Breast epithelium (tissue), 4 donors: Measurements from ENCODE around the gene WRNIP1. TPM values are rescaled to one million over a fixed set of nuclear protein-coding genes. Genes with fewer than 3 reads are reported as not detected.

Experiments
- DNase-seq, 2 donors: peaks; one replicate each; pipeline ENCODE4 v3.0.0-alpha.2; 2019; ENCODE audit warnings: low spot score in 2 of 2
- H3K27ac ChIP-seq, 2 donors: fragments of 200-600 bp; sonication (generic) in 1 of 2; one replicate each; pipeline ENCODE4 v1.5.1; 2016 to 2019; ENCODE audit warnings: mild to moderate bottlenecking in 1 of 2
- H3K27me3 ChIP-seq, 2 donors: fragments of 200-600 bp; sonication (generic) in 1 of 2; one replicate each; pipeline versions ENCODE4 v1.5.1 to v1.6.0; 2017 to 2019; ENCODE audit warnings: control low read depth in 1 of 2, mild to moderate bottlenecking in 1 of 2
- H3K36me3 ChIP-seq: fragments of 200-600 bp; one replicate; pipeline ENCODE4 v1.5.1; 2019
- H3K4me1 ChIP-seq, 2 donors: fragments of 200-600 bp; sonication (generic); one replicate each; pipeline ENCODE4 v1.5.1; 2016 to 2019; ENCODE audit warnings: control low read depth in 1 of 2
- H3K4me3 ChIP-seq, 3 donors: fragments of 200-600 bp; sonication (generic); 1 replicate in 2 of 3; 2 replicates in 1 of 3; pipeline ENCODE4 v1.5.1; 2016 to 2019; ENCODE audit warnings: mild to moderate bottlenecking in 3 of 3, moderate library complexity in 2 of 3
- H3K9me3 ChIP-seq, 2 donors: fragments of 200-600 bp; sonication (generic) in 1 of 2; one replicate each; pipeline ENCODE4 v1.5.1; 2016 to 2019; ENCODE audit warnings: control low read depth in 1 of 2
- POLR2A ChIP-seq: fragments of 450-650 bp; IDR thresholded peaks from one replicate; pipeline ENCODE4 v1.6.1; 2016; ENCODE audit warnings: antibody characterized with exemption, mild to moderate bottlenecking, moderate library complexity
- POLR2AphosphoS5 ChIP-seq, 3 donors: sonication (generic); formaldehyde crosslinking; IDR thresholded peaks; one replicate each; pipeline ENCODE4 v1.6.1; 2017; ENCODE audit warnings: antibody characterized with exemption in 3 of 3
- intact Hi-C: fragments of 100-400 bp; cut with DNase I; formaldehyde crosslinking; loops from one replicate; pipeline ENCODE4 v1.15.1; 2023; ENCODE audit warnings: low total_unique reads
- total RNA-seq, 3 donors: library from RNA; depleted of rRNA; stranded (reverse); fragments of >200 nt; gene quantifications; one replicate each; pipeline ENCODE4 v1.1.0, GENCODE V29; 2016
- TF ChIP-seq, protein P1 (sequence below), 3 donors: fragments of 450-650 bp; IDR thresholded peaks; one replicate each; pipeline ENCODE4 v1.5.1; 2016 to 2017; ENCODE audit warnings: antibody characterized with exemption in 3 of 3, mild to moderate bottlenecking in 3 of 3, moderate library complexity in 3 of 3

WRNIP1 gene
- total RNA-seq, 3 donors from 2014 or later = 40.6 to 62.3 (median 59.3) TPM

DNA sequence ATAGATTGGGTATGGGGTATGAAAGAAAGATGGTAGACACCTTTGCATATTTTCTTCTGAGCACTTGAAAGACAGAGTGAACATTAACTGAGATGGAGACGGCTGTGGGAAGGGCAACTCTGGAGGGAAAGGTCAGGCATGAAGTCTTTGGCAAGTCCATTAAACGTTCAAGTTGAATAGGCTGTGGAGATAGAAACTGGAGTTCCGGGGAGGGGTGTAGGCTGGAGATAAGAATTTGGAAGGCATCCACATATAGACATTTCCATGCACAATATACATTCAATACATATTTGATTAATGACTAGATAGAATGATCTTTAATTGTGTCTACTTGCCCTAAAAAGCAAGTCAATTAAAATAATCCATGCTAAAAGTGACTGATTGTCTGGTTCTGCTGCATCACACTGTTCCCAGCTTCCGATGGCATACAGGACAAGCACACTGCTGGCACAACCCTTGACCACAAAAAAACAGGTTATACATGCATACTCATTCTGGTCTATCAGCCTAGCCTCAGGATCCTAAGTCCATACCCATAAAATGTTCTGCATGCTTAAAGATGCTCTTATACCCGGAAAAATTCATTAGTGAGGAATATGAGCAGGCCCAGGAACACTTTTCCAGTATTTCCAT, 12.6 kb upstream of the WRNIP1 start:
- intact Hi-C loops = no loop called here
- no peak for DNase-seq
- H3K36me3 ChIP-seq = no peaks in the 10 kb centered on the region
- H3K9me3 ChIP-seq = no peaks in the 10 kb centered on the region
- H3K4me1 ChIP-seq = no peaks in the 10 kb centered on the region
- no peaks in the 10 kb centered on the region for H3K27me3 ChIP-seq
- no peak overlapping the region for H3K4me3 ChIP-seq
- TF ChIP-seq, protein P1, sequence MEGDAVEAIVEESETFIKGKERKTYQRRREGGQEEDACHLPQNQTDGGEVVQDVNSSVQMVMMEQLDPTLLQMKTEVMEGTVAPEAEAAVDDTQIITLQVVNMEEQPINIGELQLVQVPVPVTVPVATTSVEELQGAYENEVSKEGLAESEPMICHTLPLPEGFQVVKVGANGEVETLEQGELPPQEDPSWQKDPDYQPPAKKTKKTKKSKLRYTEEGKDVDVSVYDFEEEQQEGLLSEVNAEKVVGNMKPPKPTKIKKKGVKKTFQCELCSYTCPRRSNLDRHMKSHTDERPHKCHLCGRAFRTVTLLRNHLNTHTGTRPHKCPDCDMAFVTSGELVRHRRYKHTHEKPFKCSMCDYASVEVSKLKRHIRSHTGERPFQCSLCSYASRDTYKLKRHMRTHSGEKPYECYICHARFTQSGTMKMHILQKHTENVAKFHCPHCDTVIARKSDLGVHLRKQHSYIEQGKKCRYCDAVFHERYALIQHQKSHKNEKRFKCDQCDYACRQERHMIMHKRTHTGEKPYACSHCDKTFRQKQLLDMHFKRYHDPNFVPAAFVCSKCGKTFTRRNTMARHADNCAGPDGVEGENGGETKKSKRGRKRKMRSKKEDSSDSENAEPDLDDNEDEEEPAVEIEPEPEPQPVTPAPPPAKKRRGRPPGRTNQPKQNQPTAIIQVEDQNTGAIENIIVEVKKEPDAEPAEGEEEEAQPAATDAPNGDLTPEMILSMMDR (IDR thresholded peaks at IDR 0.05) = no peak
- TF ChIP-seq POLR2A = no peak
- TF ChIP-seq POLR2AphosphoS5 (IDR thresholded peaks at IDR 0.05) = no peak
- H3K27ac ChIP-seq = no peak overlapping the region

DNA sequence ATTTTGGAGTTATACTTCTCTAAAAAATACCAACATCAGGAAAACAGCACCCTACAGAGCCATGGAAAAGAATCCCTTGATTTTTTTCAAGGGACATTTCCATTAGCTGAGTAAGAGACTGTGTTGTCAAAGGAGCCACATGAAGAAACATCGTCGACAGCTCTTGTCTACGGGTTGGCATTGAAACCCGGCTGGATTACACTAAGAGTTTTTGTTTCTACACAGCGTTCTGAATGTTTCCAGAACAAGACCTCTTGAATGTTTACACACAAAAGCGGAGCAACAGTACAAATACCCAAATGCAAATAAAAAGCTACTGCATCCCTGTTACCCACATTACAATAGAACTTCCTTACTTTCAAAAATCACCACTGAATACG, 12.1 kb upstream of the WRNIP1 start:
- intact Hi-C loops = no loop called here

DNA sequence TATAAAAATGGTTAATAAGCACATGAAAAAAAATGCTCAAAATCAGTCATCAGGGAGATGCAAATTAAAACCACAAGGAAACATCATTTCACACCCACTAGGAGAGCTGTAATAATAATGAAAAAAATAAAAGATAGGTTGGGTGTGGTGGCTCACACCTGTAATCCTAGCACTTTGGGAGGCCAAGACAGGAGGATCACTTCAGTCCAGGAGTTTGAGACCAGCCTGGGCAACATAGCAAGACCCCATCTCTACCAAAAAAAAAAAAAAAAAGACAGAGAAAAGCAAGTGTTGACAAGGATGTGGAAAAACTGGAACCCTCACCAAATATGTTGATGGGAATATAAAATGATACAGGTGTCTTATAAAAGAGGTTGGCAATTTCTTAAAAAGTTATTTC, 11.4 kb upstream of the WRNIP1 start:
- intact Hi-C loops = no loop called here
- Histone ChIP-seq H3K4me1 (no peaks in the 10 kb centered on the region), H3K27ac (no peak overlapping the region), H3K36me3 (no peaks in the 10 kb centered on the region), H3K9me3 (no peaks in the 10 kb centered on the region), H3K4me3 (no peak overlapping the region), H3K27me3 (no peaks in the 10 kb centered on the region)
- no peak for DNase-seq
- TF ChIP-seq, protein P1 (IDR thresholded peaks at IDR 0.05) = no peak
- TF ChIP-seq POLR2AphosphoS5 (IDR thresholded peaks at IDR 0.05) (no peak), POLR2A (no peak)

More for the DNA sequence above, 12.1 kb upstream of the WRNIP1 start:
- Histone ChIP-seq H3K9me3 (no peaks in the 10 kb centered on the region), H3K36me3 (no peaks in the 10 kb centered on the region), H3K4me1 (no peaks in the 10 kb centered on the region), H3K27ac (no peak overlapping the region), H3K4me3 (no peak overlapping the region), H3K27me3 (no peaks in the 10 kb centered on the region)
- TF ChIP-seq POLR2AphosphoS5 (IDR thresholded peaks at IDR 0.05) = no peak
- TF ChIP-seq, protein P1 (IDR thresholded peaks at IDR 0.05) = no peak
- no peak for TF ChIP-seq POLR2A
- no peak for DNase-seq

DNA sequence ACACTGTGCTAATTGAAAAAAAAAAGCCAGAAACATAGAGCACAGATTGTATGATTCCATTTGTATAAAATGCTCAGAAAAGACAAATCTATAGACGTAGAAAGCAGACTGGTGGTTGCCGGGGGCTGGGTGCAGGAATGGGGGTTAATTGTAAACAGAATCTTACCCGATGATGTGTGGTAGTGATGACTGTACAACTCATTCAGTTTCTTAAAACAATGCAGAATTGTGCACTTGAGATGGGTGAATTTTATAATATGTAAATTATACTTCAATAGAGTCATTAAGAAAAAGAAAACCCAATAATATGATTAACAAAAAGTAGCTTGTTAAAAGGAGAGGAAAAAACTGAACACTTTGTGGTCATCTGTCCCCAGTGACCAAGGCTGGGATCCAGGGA, 10.8 kb upstream of the WRNIP1 start:
- Histone ChIP-seq H3K4me3 (no peak overlapping the region), H3K9me3 (no peaks in the 10 kb centered on the region), H3K4me1 (no peaks in the 10 kb centered on the region), H3K36me3 (no peaks in the 10 kb centered on the region), H3K27ac (no peak overlapping the region), H3K27me3 (no peaks in the 10 kb centered on the region)
- intact Hi-C loops = no loop called here
- TF ChIP-seq, protein P1 (IDR thresholded peaks at IDR 0.05) = no peak
- no peak for TF ChIP-seq POLR2AphosphoS5 (IDR thresholded peaks at IDR 0.05)
- no peak for TF ChIP-seq POLR2A
- DNase-seq = no peak

DNA sequence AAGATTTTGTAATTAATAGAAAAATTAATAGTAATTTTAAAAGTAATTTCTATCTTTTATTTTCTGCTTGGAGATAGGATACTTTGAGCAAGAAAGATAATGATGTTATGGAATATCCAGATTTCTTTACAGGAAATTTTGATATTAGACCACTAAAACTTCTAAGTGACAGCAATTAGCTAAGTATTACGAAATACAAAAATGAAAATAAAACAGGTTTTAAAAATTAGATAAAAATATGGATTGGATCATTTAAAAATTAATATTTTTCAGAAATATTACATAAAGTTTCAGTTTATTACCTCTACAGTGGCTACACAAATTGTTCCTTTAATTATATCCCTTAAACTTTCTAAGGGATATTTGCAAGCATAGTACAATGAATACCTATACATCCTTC, 10.3 kb upstream of the WRNIP1 start:
- Histone ChIP-seq H3K27ac (no peak overlapping the region), H3K9me3 (no peaks in the 10 kb centered on the region), H3K36me3 (no peaks in the 10 kb centered on the region), H3K27me3 (no peaks in the 10 kb centered on the region), H3K4me3 (no peak overlapping the region), H3K4me1 (no peaks in the 10 kb centered on the region)
- TF ChIP-seq, protein P1 (IDR thresholded peaks at IDR 0.05) = no peak
- TF ChIP-seq POLR2AphosphoS5 (IDR thresholded peaks at IDR 0.05) = no peak
- TF ChIP-seq POLR2A = no peak
- intact Hi-C loops = no loop called here
- no peak for DNase-seq
